Stimulated activated CD8-positive, alpha-beta memory T cell treated with anti-CD3 and anti-CD28 coated beads, Interleukin-2, amount 100 ng/mL, for 1 hour (primary cell): ENCODE results near the gene MRPL10.
A peak's percentile ranks its signal among the peaks of the same experiment; 100 is the strongest.

ENCODE experiments used
- DNase-seq, 2 donors: peaks; one replicate each; pipeline ENCODE4 v3.0.0-alpha.2; 2020; ENCODE audit warnings: low read depth in 2 of 2

MRPL10 gene

GRCh38 chr17:47813512-47814031 is 17.8 kb downstream of the MRPL10 start:
- DNase-seq, result no peak

DNA sequence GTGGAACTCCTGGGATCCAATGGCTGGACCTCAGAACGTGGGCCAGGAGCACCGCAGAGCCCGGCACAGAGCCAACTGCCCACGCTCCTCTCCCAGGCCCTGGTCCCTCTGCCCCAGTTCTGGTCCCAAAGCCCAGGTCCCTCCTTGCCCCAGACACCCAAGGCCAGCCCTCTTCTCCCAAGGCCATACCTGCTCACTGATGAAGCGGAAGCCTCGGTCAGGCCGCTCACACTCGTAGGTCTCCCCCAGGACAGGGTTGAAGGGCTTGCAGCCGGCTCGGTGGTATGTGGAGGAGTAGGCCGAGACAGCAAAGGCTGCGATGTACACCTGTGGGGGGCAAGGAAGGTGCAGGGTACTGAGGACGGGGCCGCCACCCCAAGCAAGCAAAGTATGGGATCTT is 18.3 kb downstream of the MRPL10 start:
- no peak for DNase-seq

DNA sequence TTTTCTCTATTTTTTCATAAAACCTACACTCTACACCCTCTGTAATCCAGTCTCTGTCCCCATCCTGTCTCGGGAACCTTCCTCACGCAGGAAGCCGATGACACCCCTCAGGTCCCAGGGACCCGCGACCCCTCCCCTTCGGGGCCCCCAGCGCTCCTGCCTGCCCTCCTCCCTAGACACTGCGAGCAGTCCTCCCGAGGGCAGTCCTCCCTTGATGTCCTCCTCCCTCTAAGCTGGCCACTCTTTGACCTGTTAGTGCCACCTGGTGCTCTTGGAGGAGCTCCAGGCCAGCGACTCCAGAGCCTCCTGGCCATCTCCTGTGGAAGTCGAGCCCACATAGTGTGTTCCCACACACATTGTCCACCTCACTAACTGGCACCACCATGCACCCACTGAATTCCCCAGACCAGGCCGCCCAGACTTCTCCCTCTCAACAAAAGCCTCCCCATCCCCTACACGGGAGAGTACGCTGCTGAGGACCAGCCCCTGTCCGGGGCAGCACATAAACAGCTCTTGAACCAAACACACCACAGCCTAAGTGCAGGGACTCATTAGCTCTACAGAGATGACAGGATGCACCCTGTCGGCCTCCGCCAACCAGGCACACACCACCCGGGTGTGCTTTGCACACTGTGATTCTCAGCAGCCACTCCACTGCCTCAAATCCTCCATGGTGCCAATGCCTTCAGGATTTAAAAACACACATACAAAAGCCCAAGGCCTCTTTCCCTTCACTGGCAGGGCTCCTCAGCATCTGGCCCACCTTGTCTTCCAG is 19.0 kb downstream of the MRPL10 start:
- DNase-seq, result no peak

GRCh38 chr17:47811709-47812108 is 19.6 kb downstream of the MRPL10 start:
- no peak for DNase-seq

- no peak for DNase-seq
Measured at GRCh38 chr17:47810901-47811635, 20.3 kb downstream of the MRPL10 start.

DNA sequence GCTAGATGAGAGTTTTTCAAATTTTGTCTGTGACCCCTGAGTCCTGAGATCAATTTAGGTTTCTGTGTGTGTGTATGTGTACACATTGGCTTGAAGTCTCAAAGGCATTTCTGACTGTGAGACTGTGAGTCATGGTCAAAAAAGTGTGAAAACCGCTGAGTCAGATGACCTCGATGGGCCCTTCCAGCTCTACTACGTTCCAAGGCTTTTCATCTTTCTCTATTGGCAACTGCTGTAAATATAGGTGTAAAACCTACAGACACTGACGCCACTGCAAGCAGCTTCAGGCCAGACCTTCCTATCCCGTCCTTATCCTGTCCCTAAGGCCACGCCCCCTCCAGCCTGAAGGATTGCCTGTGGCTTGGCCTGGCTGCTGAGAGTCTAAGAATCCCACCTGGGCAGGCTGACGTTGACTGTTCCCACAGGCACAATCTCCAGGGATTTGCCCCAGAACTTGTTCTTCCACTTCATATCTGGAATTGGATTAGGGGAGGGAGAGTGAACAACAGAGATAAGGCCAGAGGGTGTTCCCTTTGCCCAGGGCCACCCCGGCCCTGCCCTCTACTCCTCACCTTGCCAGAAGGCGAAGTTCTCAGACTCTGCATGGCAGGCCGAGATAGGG is 21.0 kb downstream of the MRPL10 start:
- no peak for DNase-seq

- no peak for DNase-seq
Measured at GRCh38 chr17:47808830-47809480, 22.4 kb downstream of the MRPL10 start.

GRCh38 chr17:47808036-47808829 is 23.1 kb downstream of the MRPL10 start:
- DNase-seq, result no peak

- no peak for DNase-seq
Measured at GRCh38 chr17:47807421-47807820, 23.9 kb downstream of the MRPL10 start.

DNA sequence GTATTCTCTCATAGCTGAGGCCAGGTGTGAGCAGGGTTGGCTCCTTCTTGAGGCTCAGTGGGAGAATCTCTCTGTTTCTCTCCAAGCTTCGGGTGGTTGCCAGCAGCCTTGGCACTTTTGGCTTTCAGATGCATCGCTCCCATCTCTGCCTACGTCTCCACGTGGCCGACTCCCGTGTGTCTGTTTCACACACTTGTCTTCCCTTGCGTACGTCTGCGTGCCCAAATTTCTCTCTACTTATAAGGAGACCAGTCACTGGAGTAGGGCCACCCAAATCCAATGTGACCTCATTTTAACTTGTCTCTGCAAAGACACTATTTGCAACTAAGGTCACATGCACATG is 24.5 kb downstream of the MRPL10 start:
- DNase-seq, result no peak

DNA sequence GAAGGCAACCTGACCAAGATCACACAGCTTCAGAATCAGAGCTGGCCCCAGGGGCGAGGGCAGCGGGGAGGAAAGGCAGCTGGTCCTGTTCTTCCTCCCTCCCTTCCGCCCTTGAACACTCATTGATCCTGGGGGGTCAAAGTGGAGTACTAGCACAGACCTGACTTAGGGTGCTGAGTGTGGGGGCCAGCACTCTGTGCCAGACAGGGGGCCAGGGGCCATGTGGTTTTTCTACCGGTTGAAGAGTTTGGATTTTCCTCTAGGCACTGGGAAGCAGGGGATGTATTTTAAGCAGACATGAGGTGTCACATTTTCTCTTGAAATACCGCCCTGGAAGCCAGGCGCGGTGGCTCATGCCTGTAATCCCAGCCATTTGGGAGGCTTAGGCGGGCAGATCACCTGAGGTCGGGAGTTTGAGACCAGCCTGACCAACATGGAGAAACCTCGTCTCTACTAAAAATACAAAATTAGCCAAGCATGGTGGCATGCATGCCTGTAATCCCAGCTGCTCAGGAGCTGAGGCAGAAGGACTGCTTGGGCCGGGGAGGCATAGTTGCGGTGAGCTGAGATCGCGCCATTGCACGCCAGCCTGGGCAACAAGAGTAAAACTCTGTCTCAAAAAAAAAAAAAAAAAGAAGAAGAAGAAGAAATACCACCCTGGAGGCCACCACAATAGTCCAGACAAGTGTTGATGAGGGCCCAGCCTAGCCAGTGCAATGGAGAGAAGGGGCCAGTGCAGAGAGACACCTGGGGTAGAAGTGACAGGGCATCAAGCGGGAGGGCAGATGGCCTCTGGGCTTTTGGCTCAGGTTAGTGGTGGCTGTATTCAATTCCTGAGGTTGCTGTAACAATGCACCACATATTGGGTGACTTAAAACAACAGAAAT is 25.1 kb downstream of the MRPL10 start:
- DNase-seq, result no peak

DNA sequence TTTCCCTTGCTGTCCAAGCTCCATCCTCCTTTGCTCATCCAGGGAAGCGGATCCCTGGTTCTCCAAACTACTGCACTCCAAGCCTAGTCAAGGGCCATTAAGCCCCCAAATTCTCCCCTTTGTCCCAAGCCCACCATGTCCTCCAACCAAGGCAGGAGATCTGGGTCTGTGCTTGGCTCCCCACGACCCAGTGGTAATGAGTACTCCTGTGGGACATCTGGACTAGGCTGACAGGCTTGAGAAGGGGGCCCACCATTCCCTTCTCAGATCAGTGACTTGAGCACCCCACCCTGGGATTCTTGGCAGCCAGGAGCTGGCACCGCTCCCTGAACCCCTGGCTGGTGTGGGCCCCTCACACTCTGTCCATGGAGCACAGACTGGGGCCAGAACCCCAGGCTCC is 26.9 kb downstream of the MRPL10 start:
- DNase-seq, result no peak

GRCh38 chr17:47803751-47804150 is 27.6 kb downstream of the MRPL10 start:
- no peak for DNase-seq

DNA sequence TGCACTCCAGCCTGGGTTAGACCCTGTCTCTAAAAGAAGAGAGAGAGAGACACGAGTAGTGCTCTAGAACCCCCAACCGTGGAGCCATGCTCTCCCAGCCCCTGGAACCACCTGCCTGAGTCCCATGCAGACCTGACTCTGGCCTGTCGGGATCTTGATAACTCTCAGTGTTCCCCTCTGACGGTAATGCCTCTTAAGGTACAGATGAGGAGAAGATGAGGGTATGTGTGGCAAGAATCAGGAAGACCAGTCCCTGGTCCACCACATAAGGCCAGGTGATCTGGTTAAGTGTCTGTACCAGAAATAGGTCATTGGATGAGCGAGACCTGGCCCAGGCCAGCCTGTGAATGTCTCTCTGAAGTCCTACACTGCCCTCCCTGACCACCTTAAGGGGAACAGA is 28.1 kb downstream of the MRPL10 start:
- DNase-seq, result no peak

DNA sequence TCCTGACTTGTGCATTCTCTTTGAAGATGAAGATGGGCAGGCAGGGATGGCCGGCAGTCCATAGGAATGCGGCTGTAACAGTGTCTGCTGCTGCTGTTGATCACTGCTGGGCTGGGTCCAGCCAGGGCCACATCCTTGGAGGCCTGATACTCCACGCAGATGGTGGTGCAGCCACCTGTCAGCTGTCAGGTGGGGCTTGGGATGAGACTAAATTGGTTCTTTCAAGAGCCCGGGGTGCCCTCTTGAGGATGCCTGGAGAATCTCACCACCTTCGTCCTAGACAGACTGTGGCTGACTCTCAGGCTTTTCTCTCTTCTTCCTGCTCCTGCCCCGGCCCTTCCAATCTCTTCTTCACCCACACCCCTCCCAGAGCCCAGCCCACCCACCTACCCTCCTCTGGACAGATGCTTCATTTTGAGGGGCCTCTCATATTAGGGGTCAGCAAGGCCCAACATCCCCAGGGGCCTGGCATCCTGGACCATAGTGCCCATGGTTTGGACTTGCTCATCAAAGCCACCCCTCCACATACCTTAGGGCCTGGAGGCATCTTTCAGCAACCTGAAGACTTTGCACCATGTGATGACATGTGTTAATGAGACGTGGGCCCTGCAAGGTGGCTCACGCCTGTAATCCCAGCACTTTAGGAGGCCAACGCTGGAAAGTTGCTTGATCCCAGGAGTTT is 28.9 kb downstream of the MRPL10 start:
- peak; percentile 20 to 29 for DNase-seq

DNA sequence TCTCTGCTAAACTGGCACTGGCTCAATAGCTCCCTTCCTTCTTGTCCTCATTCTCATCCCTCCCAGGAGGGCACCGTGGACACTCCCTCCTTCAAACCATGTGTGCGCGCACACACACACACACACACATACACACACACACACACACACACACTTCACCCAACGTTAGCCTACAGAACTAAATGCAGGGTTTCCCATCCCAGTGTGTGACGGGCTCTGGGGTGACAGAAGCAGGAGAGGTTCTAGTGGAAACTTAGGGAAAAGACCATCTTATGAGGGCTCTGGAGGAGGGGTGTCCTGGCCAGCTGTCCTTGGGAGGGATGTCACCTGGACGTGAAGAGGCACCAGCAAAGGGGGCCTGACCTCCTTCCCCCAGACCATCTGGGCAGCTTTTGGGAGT is 29.4 kb downstream of the MRPL10 start:
- DNase-seq, result no peak

DNA sequence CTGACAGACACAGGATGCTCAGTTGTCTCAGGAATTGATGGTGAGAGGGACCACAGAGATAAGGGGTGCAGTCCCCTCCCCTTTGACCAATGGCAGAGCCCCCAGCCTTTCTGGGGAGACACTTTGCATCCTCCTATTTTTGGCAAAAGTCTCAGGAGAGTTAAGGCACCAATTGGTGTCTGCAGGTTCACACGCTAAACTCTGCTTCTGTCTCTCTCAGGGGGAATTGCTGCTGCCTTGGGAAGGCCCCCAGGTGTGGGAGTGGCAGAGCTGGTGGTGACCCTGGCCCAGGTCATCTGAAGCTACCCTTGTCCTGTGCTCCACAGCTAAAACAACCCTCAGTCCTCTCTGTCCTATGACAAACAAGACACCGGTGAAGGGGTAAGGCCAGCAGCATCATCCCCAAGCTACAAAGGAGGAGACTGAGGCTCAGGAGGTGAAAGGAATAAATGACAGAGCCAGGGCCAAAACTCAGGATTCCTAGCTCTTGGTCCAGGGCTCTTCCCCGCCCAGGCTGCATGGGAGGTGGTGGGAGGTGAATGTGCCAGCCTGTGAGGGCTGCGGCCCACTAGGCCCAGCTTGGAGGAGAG is 30.1 kb downstream of the MRPL10 start:
- no peak for DNase-seq

- DNase-seq, result no peak
Measured at GRCh38 chr17:47800686-47801085, 30.7 kb downstream of the MRPL10 start.

- DNase-seq, result no peak
Measured at GRCh38 chr17:47797797-47798196, 33.5 kb downstream of the MRPL10 start.
